Smooth muscle cell (in vitro differentiated cells): ENCODE measurements around the gene TP53RK. TPM values are rescaled to one million over a fixed set of nuclear protein-coding genes. Genes with fewer than 3 reads are reported as not detected.

ENCODE experiments used
- DNase-seq: peaks from one replicate; lab custom pipeline; 2025; ENCODE audit not compliant: unreplicated experiment; lab: John Stamatoyannopoulos, UW
- H2AFZ ChIP-seq: fragments of 200-600 bp; sonication (generic); 2 replicates; pipeline ENCODE4 v1.6.0; 2016; ENCODE audit warnings: antibody characterized with exemption, low read depth, mild to moderate bottlenecking
- H3F3A ChIP-seq: fragments of 200-600 bp; sonication (generic); 2 replicates; pipeline ENCODE4 v1.6.0; 2017; ENCODE audit warnings: antibody characterized with exemption, low read depth
- H3K27ac ChIP-seq: fragments of 200-600 bp; sonication (generic); 2 replicates; pipeline ENCODE4 v1.5.1; 2016; ENCODE audit warnings: low read depth, mild to moderate bottlenecking
- H3K27me3 ChIP-seq: fragments of 200-600 bp; sonication (generic); 2 replicates; pipeline ENCODE4 v1.6.1; 2016; ENCODE audit warnings: low read depth, mild to moderate bottlenecking
- H3K36me3 ChIP-seq: fragments of 200-600 bp; sonication (generic); 2 replicates; pipeline ENCODE4 v1.5.1; 2016; ENCODE audit warnings: low read depth
- H3K4me1 ChIP-seq: fragments of 200-600 bp; sonication (generic); 2 replicates; pipeline ENCODE4 v1.5.1; 2016; ENCODE audit warnings: low read depth
- H3K4me2 ChIP-seq: fragments of 200-600 bp; sonication (generic); 2 replicates; pipeline ENCODE4 v1.6.0; 2016; ENCODE audit warnings: mild to moderate bottlenecking
- H3K4me3 ChIP-seq: fragments of 200-600 bp; sonication (generic); 2 replicates; pipeline ENCODE4 v1.5.1; 2016; ENCODE audit warnings: mild to moderate bottlenecking
- H3K79me2 ChIP-seq: fragments of 200-600 bp; sonication (generic); 2 replicates; pipeline ENCODE4 v1.6.0; 2016; ENCODE audit warnings: low read depth, mild to moderate bottlenecking
- H3K9ac ChIP-seq: fragments of 200-600 bp; sonication (generic); 2 replicates; pipeline ENCODE4 v1.6.0; 2016; ENCODE audit warnings: low read depth
- H3K9me3 ChIP-seq: fragments of 200-600 bp; sonication (generic); replicated peaks from 2 replicates; pipeline ENCODE4 v1.5.1; 2016; ENCODE audit warnings: low read depth
- H4K20me1 ChIP-seq: fragments of 200-600 bp; sonication (generic); 2 replicates; pipeline ENCODE4 v1.6.0; 2016; ENCODE audit warnings: low read depth
- CTCF ChIP-seq: fragments of 200-600 bp; sonication (generic); IDR thresholded peaks from 2 replicates; pipeline ENCODE4 v1.5.1; 2017; ENCODE audit warnings: borderline replicate concordance, mild to moderate bottlenecking, antibody characterized with exemption; ENCODE audit not compliant: insufficient read depth, poor library complexity, severe bottlenecking
- WGBS: methylation state at CpG from one replicate; pipeline ENCODE4 v1.1.7; 2016; ENCODE audit warnings: low lambda C conversion rate; 5-methylcytosine and 5-hydroxymethylcytosine counted together
- polyA plus RNA-seq: library from polyadenylated mRNA; unstranded; fragments of >200 nt; fragmentation: Nextera tagmentation; extraction: Ambion mirVana; gene quantifications from 2 replicates; pipeline ENCODE4 v1.2.1, GENCODE V29; 2016
- total RNA-seq: library from RNA; depleted of rRNA; stranded (reverse); fragments of >200 nt; gene quantifications from 2 replicates; pipeline ENCODE4 v1.2.3, GENCODE V29; 2014

TP53RK gene
- total and polyA plus RNA-seq, 2 experiments from 2014 or later, result 26.5 to 30.9 TPM

DNA sequence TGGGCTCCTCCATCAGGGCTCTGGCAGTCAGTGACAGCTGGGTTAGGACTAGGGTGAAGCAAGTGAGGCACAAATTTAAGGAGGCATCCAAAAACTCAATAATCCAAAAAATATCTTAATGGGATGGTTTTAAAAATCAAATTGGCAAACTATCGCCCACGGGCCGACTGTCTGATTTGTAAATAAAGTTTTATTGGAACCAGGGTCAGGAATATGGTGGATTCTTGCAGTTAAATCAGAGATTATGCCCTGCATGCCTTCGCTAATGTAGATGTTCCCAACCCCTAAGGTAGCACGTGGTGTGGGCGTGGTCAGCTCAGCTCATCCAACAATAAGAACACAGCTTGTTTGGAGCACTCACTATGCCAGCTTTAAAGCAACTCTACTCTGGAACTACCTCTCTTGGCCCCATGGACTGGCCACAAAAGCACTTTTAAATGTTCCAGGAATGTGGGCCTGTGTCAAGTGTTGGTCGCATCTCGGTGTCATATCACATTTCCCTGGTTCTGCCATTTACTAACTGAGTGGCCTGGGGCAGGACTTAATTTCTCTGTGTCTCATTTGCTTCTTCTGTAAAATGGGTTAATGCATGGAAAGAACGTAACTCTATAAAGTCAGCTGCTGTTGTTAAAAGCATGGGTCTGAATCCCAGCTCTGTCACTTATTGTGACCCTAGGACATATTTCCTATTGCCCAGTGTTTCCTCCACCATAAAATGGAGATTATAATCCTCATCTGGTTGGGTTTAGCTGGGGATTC lies 7.0 kb downstream of the TP53RK start:
- Histone ChIP-seq H3K4me2 (peak overlapping the region; percentile 83), H4K20me1 (peaks cover 31% of the 10 kb centered on the region), H2AFZ (no peak overlapping the region), H3K4me3 (no peak overlapping the region), H3K27ac (no peak overlapping the region), H3K4me1 (peaks cover 23% of the 10 kb centered on the region), H3F3A (peaks cover 15% of the 10 kb centered on the region), H3K9me3 (no peaks in the 10 kb centered on the region), H3K79me2 (peaks cover 49% of the 10 kb centered on the region), H3K9ac (no peak overlapping the region), H3K27me3 (no peaks in the 10 kb centered on the region), H3K36me3 (no peaks in the 10 kb centered on the region)
- no peak for DNase-seq
- 83% methylated on average over 9 of the region's 9 CpGs for WGBS
- no peak for TF ChIP-seq CTCF

DNA sequence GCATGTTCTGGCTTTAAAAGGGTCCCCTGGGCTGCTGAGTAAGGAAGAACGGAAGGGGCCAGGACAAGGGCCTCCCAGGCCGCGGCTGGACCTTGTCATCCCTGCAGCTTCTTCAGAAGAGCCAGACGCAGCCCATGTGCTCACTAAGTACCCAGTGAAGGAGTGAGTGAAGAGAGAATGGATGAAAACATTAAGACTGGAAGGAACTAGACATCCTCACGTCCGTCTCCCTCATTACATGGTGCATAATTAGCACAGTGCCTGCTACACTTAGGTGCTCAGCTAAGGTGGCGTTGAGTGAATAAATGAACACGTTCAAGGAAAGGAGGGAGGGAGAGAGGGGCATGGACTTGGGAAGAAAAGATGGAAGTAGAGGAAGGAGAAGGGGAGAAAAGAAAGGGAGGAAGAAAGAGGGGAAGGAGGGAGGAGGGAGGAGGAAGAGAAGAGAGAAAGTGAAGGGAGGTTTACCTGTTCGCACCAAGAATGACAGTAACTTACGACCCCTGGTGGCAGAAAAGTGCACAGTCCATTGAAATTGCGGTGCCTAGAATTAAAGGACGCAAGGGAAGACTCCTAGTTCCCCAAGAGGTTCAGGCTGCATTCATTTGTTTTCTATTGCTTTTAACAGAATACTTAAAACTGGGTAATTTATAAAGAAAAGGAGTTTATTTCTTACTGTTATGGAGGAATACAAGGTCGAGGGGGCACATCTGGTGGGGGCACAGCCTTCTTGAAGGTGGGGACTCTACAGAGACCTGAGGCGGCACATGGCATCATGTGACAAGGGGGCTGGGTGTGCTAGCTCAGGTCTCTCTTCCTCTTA lies 8.0 kb downstream of the TP53RK start:
- peak; percentile 70 for TF ChIP-seq CTCF
- H3K9ac ChIP-seq, result no peak overlapping the region
- H3K36me3 ChIP-seq, result no peaks in the 10 kb centered on the region
- no peak overlapping the region for H3K4me3 ChIP-seq
- 56% methylated on average over 14 of the region's 14 CpGs for WGBS
- peaks cover 23% of the 10 kb centered on the region for H3K4me1 ChIP-seq
- no peaks in the 10 kb centered on the region for H3K27me3 ChIP-seq
- H3K79me2 ChIP-seq, result peaks cover 39% of the 10 kb centered on the region
- H3F3A ChIP-seq, result peaks cover 11% of the 10 kb centered on the region
- H3K4me2 ChIP-seq, result no peak overlapping the region
- H4K20me1 ChIP-seq, result peaks cover 27% of the 10 kb centered on the region
- no peak for DNase-seq
- no peak overlapping the region for H2AFZ ChIP-seq
- no peaks in the 10 kb centered on the region for H3K9me3 ChIP-seq
- H3K27ac ChIP-seq, result no peak overlapping the region

GRCh38 chr20:46680684-46681031 lies 8.6 kb downstream of the TP53RK start:
- no peak overlapping the region for H3K9ac ChIP-seq
- H3K36me3 ChIP-seq, result no peaks in the 10 kb centered on the region
- no peak overlapping the region for H2AFZ ChIP-seq
- H3K4me3 ChIP-seq, result no peak overlapping the region
- H3K4me2 ChIP-seq, result no peak overlapping the region
- H3F3A ChIP-seq, result peaks cover 10% of the 10 kb centered on the region
- no peaks in the 10 kb centered on the region for H3K27me3 ChIP-seq
- 94% methylated on average over 2 of the region's 2 CpGs for WGBS
- H3K4me1 ChIP-seq, result peaks cover 23% of the 10 kb centered on the region
- DNase-seq, result no peak
- peaks cover 34% of the 10 kb centered on the region for H3K79me2 ChIP-seq
- H3K9me3 ChIP-seq, result no peaks in the 10 kb centered on the region
- no peak for TF ChIP-seq CTCF
- H4K20me1 ChIP-seq, result peaks cover 27% of the 10 kb centered on the region
- no peak overlapping the region for H3K27ac ChIP-seq
